Neural cell (in vitro differentiated cells): ENCODE data around the gene SOCS7. TPM values are rescaled to one million over a fixed set of nuclear protein-coding genes. Genes with fewer than 3 reads are reported as not detected.

ENCODE experiments used
- H2AFZ ChIP-seq: fragments of 200-600, 300-800 bp; sonication (generic), shearing (Covaris generic); 2 replicates; pipeline ENCODE4 v1.6.0; 2014; ENCODE audit warnings: low read depth, mild to moderate bottlenecking, antibody characterized with exemption, low read length, moderate library complexity
- H3F3A ChIP-seq: fragments of 200-600 bp; shearing (Covaris generic); 2 replicates; pipeline ENCODE4 v1.6.1; 2016; ENCODE audit warnings: mild to moderate bottlenecking, moderate library complexity, mixed read lengths, antibody characterized with exemption, low read length; ENCODE audit not compliant: insufficient read depth, poor library complexity, severe bottlenecking
- H3K27ac ChIP-seq: fragments of 200-600, 300-800 bp; sonication (generic), shearing (Covaris generic); 2 replicates; pipeline ENCODE4 v1.5.1; 2014; ENCODE audit warnings: mild to moderate bottlenecking, low read length, moderate library complexity
- H3K27me3 ChIP-seq: fragments of 300-800, 200-600 bp; sonication (generic), shearing (Covaris generic); 2 replicates; pipeline ENCODE4 v1.6.0; 2014; ENCODE audit warnings: mild to moderate bottlenecking, low read depth, low read length, moderate library complexity; ENCODE audit not compliant: insufficient read depth
- H3K36me3 ChIP-seq: fragments of 300-800, 200-600 bp; sonication (generic), shearing (Covaris generic); 2 replicates; pipeline ENCODE4 v1.5.1; 2014; ENCODE audit warnings: mild to moderate bottlenecking, antibody characterized with exemption, low read length, moderate library complexity; ENCODE audit not compliant: insufficient read depth
- H3K4me2 ChIP-seq: fragments of 300-800, 200-600 bp; sonication (generic), shearing (Covaris generic); 2 replicates; pipeline ENCODE4 v1.6.0; 2014; ENCODE audit warnings: mild to moderate bottlenecking, low read length
- H3K4me3 ChIP-seq: fragments of 300-800, 200-600 bp; sonication (generic), shearing (Covaris generic); 2 replicates; pipeline ENCODE4 v1.5.1; 2014; ENCODE audit warnings: mild to moderate bottlenecking, low read length, moderate library complexity
- H3K79me2 ChIP-seq: fragments of 200-600 bp; shearing (Covaris generic); replicated peaks from 2 replicates; pipeline ENCODE4 v1.6.0; 2014; ENCODE audit warnings: mild to moderate bottlenecking, low read length, moderate library complexity; ENCODE audit not compliant: insufficient read depth
- H3K9ac ChIP-seq: fragments of 300-800, 200-600 bp; sonication (generic), shearing (Covaris generic); 2 replicates; pipeline ENCODE4 v1.6.1; 2016; ENCODE audit warnings: mild to moderate bottlenecking, low read length, mixed read lengths
- H3K9me2 ChIP-seq: fragments of 200-600 bp; shearing (Covaris generic); 2 replicates; pipeline ENCODE4 v1.6.1; 2016; ENCODE audit warnings: mild to moderate bottlenecking, low read length, mixed read lengths; ENCODE audit not compliant: insufficient read depth
- H3K9me3 ChIP-seq: fragments of 200-600, 300-800 bp; sonication (generic), shearing (Covaris generic); 2 replicates; pipeline ENCODE4 v1.6.1; 2016; ENCODE audit warnings: mild to moderate bottlenecking, mixed run types, low read length, moderate library complexity, mixed read lengths
- H4K20me1 ChIP-seq: fragments of 200-600 bp; shearing (Covaris generic); 2 replicates; pipeline ENCODE4 v1.6.1; 2016; ENCODE audit warnings: mild to moderate bottlenecking, mixed run types; ENCODE audit not compliant: insufficient read depth
- EP300 ChIP-seq: fragments of 450-650 bp; conservative IDR thresholded peaks from 2 replicates; pipeline ENCODE4 v1.6.1; 2014; ENCODE audit warnings: antibody characterized with exemption, mild to moderate bottlenecking, moderate library complexity; ENCODE audit not compliant: poor library complexity, severe bottlenecking
- EZH2 ChIP-seq: fragments of 200-600, 300-800 bp; shearing (Covaris generic), sonication (generic); IDR thresholded peaks from 2 replicates; pipeline ENCODE4 v1.6.1; 2014; ENCODE audit warnings: antibody characterized with exemption, low read length, borderline replicate concordance, mild to moderate bottlenecking; ENCODE audit not compliant: insufficient read depth, poor library complexity, severe bottlenecking
- MXI1 ChIP-seq: fragments of 450-650 bp; conservative IDR thresholded peaks from 2 replicates; pipeline ENCODE4 v1.6.1; 2014; ENCODE audit warnings: antibody characterized with exemption, mild to moderate bottlenecking; ENCODE audit not compliant: poor library complexity, severe bottlenecking
- POLR2AphosphoS5 ChIP-seq: IDR thresholded peaks from 2 replicates; pipeline ENCODE4 v1.6.1; 2012
- RAD21 ChIP-seq: fragments of 450-650 bp; conservative IDR thresholded peaks from 2 replicates; pipeline ENCODE4 v1.6.1; 2014; ENCODE audit warnings: antibody characterized with exemption, mild to moderate bottlenecking, moderate library complexity
- SMC3 ChIP-seq: fragments of 450-650 bp; conservative IDR thresholded peaks from 2 replicates; pipeline ENCODE4 v1.6.1; 2014; ENCODE audit warnings: antibody characterized with exemption, mild to moderate bottlenecking, moderate library complexity; ENCODE audit not compliant: poor library complexity
- TAF1 ChIP-seq: IDR thresholded peaks from 2 replicates; pipeline ENCODE4 v1.6.1; 2012; ENCODE audit warnings: low read depth
- polyA plus RNA-seq: library from polyadenylated mRNA; depleted of rRNA; stranded (reverse); fragments of >200 nt; gene quantifications from 2 replicates; pipeline ENCODE4 v1.2.3, GENCODE V29; 2014
- TF ChIP-seq, protein P1 (sequence below): fragments of 450-650 bp; IDR thresholded peaks from 2 replicates; pipeline ENCODE4 v1.5.1; 2014; ENCODE audit warnings: antibody characterized with exemption, mild to moderate bottlenecking, moderate library complexity; ENCODE audit not compliant: poor library complexity, severe bottlenecking
- TF ChIP-seq, protein P2 (sequence below): IDR thresholded peaks from 2 replicates; pipeline ENCODE4 v1.6.1; 2012; ENCODE audit warnings: borderline replicate concordance

Gene SOCS7
- polyA plus RNA-seq, 1 donor from 2014 or later, result 23.7 TPM

DNA sequence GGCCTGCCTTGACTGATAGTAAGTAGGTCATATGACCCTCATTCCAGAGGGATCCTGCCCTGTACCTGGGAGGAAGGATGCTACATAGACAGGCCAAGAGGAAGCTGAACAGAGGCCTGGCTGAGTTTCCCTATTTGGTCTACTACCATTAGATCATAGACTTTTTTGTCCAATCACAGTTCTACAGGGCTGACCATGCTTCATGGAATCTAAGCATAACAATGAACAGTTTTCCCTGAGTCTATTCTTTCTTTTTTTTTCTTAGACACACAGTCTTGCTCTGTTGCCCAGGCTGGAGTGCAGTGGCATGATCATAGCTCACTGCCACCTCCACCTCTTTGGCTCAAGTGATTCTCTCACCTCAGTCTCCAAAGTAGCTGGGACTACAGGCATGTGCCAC is 11.8 kb upstream of the SOCS7 start:
- Histone ChIP-seq H3K9me2 (no peaks in the 10 kb centered on the region), H3K36me3 (no peaks in the 10 kb centered on the region), H4K20me1 (no peaks in the 10 kb centered on the region), H3K4me3 (no peak overlapping the region), H3K9me3 (no peaks in the 10 kb centered on the region), H3K27ac (no peak overlapping the region), H3K27me3 (no peaks in the 10 kb centered on the region), H3K9ac (no peak overlapping the region), H2AFZ (no peak overlapping the region), H3F3A (no peaks in the 10 kb centered on the region), H3K4me2 (no peak overlapping the region), H3K79me2 (no peaks in the 10 kb centered on the region)
- TF ChIP-seq, protein P1, sequence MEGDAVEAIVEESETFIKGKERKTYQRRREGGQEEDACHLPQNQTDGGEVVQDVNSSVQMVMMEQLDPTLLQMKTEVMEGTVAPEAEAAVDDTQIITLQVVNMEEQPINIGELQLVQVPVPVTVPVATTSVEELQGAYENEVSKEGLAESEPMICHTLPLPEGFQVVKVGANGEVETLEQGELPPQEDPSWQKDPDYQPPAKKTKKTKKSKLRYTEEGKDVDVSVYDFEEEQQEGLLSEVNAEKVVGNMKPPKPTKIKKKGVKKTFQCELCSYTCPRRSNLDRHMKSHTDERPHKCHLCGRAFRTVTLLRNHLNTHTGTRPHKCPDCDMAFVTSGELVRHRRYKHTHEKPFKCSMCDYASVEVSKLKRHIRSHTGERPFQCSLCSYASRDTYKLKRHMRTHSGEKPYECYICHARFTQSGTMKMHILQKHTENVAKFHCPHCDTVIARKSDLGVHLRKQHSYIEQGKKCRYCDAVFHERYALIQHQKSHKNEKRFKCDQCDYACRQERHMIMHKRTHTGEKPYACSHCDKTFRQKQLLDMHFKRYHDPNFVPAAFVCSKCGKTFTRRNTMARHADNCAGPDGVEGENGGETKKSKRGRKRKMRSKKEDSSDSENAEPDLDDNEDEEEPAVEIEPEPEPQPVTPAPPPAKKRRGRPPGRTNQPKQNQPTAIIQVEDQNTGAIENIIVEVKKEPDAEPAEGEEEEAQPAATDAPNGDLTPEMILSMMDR, result no peak
- TF ChIP-seq, protein P2, sequence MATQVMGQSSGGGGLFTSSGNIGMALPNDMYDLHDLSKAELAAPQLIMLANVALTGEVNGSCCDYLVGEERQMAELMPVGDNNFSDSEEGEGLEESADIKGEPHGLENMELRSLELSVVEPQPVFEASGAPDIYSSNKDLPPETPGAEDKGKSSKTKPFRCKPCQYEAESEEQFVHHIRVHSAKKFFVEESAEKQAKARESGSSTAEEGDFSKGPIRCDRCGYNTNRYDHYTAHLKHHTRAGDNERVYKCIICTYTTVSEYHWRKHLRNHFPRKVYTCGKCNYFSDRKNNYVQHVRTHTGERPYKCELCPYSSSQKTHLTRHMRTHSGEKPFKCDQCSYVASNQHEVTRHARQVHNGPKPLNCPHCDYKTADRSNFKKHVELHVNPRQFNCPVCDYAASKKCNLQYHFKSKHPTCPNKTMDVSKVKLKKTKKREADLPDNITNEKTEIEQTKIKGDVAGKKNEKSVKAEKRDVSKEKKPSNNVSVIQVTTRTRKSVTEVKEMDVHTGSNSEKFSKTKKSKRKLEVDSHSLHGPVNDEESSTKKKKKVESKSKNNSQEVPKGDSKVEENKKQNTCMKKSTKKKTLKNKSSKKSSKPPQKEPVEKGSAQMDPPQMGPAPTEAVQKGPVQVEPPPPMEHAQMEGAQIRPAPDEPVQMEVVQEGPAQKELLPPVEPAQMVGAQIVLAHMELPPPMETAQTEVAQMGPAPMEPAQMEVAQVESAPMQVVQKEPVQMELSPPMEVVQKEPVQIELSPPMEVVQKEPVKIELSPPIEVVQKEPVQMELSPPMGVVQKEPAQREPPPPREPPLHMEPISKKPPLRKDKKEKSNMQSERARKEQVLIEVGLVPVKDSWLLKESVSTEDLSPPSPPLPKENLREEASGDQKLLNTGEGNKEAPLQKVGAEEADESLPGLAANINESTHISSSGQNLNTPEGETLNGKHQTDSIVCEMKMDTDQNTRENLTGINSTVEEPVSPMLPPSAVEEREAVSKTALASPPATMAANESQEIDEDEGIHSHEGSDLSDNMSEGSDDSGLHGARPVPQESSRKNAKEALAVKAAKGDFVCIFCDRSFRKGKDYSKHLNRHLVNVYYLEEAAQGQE, result no peak
- no peak for TF ChIP-seq SMC3
- TF ChIP-seq TAF1, result no peak
- TF ChIP-seq MXI1, result no peak
- TF ChIP-seq EZH2, result no peak
- TF ChIP-seq EP300, result no peak
- TF ChIP-seq POLR2AphosphoS5, result no peak
- no peak for TF ChIP-seq RAD21

DNA sequence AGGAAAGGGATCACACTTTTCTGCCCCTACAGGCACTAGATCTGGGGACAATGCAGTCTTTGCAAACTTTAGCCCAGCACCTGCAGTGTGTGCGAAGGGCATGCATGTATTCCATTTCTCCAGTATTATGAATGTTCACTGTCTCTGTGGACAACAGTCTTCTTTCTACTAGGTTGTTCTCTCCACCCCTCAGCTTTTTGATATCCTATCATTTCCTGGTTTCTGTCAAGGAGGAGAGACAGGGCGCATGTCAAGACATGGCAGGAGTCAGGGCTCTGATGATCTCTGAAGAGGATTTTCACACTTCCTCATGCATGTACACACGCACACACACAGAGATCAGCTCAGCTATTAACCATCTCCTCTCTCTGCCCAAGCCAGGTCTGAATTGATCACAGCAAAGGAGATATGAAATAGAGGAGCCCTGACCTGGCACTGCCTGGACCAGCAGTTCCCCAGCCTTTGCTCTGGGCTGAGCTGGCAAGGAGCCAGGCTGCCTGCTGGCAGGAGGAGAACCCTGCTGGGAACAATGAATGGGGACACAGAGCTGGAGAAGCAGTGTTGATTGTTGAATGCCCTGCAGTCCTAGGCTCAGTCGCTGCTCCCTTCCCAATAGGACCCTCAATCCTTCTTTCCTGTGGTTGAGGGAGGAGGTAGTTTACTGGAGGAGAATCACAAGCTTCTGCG is 10.5 kb upstream of the SOCS7 start:
- Histone ChIP-seq H2AFZ (no peak overlapping the region), H3F3A (no peaks in the 10 kb centered on the region), H3K4me2 (no peak overlapping the region), H3K4me3 (no peak overlapping the region), H4K20me1 (no peaks in the 10 kb centered on the region), H3K36me3 (no peaks in the 10 kb centered on the region), H3K9me3 (no peaks in the 10 kb centered on the region), H3K9ac (peak overlapping the region; percentile 32), H3K27me3 (no peaks in the 10 kb centered on the region), H3K27ac (peak overlapping the region; percentile 14), H3K79me2 (no peaks in the 10 kb centered on the region), H3K9me2 (no peaks in the 10 kb centered on the region)
- peak; percentile 32 for TF ChIP-seq EP300
- TF ChIP-seq, protein P1, result no peak
